Activated T-cell treated with anti-CD3 and anti-CD28 coated beads, Interleukin-2, amount 50 U/mL, for 48 hours (primary cell): ENCODE results near the gene AGPS.
"Not testable (repeated sequence)": the region's sequence is repeated elsewhere in the genome, so short reads cannot be mapped to it uniquely, and the experiment has no call there.

Experiments
- DNase-seq, 2 experiments: peaks; one replicate each; pipeline ENCODE4 v3.0.0-alpha.2; 2020

Gene AGPS

DNA sequence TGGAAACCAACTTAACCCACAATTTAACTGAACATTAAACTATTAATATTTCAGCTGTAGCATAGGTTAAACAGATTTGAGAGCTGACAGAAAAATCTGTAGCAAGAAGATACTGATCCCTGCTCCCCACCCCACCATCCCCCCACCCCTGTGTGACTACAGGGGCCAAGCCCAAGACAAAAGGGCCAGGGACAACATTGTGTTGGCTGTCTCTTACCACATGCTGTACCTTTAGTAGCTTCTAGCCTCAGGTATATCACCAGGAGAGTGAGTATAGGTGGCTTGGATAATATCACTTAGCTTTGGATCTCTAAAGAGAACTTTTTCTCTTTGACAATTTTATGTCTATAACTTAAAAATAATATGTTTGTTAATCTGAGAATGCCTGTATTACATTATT, 140.7 kb downstream of the AGPS start:
- no peak for DNase-seq

- no peak for DNase-seq
These were observed 142.4 kb downstream of the AGPS start for GRCh38 chr2:177535000-177535399.

DNA sequence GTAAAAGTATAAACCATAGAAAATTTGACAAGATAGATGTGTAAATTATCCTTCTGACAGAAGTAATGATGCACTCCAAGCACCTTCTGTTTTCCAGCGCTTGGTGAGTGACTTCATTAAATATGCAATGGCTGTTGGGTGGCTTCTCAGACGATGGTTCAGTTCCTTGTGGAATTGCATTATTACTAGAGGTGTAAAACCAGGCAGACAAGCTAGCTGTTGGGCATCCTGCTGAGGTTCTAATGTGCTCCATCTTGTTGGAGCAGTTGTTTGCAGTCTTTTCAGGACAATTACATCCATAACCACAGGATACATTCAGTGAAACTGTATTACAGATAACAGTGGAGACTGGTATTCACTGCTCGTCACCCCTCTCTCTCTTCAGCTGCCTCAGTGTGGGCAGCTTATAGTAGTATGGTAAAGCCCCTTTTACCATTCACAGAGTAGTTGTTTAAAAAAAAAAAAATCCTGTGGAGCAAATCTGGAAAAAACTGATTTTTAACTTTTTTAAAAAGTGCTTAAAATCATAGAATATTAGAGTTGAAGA, 143.5 kb downstream of the AGPS start:
- no peak for DNase-seq

DNA sequence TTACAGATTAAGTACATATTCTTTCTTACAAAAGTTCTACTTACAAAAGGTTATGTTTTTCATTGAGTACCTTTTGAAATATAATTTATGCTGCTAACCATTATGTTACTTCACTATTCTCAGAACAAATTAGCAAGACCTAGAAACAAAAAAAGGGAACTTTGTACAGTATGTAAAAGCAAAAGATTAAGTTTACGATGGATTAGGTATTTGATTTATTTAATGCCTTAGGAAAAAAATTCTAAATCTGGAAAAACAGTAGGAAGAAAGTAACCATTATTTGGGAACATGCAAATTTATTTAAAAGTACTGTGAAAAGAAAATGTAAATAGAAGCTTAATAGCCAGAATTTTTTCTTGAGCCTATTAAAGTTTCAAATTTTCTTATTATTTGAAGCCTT, 144.6 kb downstream of the AGPS start:
- no peak for DNase-seq

DNA sequence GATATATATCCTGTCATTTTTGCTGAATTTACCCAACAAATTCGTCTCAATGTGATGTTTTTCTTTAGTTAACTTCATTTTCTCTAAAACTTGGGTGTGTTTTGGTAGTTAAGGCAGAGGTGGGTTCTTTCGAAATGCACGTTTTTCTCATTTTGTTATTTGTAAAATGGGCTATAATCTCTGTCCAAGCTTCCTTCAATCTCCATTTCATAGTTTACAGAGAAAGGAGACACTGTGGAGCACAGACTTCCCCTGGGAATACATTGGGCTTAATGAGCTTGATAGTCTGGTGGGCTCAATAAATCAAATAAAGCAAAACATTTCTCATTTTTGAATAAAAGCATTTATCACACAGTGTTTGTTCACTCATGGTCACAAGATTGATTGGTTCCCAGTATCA, 145.1 kb downstream of the AGPS start:
- DNase-seq = no peak

DNA sequence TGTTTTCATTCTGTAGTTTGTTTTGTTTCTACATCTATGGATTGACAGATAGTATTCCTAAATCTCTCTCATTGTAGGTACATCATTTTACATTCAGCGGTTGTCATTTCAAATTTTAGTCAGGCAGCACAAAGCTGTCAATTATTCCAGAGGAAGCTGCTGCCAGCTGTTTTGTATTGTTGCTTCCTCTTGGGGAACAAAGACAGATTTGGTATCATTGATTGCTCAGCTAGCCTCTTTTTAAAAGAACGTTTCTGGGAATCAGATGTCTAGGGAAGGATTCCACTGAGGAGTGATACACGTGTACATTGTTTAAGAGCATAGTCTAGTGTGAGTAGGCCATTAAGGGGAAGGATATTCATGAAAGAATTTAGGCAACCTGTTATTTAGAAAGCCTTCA, 145.8 kb downstream of the AGPS start:
- DNase-seq = no peak

DNA sequence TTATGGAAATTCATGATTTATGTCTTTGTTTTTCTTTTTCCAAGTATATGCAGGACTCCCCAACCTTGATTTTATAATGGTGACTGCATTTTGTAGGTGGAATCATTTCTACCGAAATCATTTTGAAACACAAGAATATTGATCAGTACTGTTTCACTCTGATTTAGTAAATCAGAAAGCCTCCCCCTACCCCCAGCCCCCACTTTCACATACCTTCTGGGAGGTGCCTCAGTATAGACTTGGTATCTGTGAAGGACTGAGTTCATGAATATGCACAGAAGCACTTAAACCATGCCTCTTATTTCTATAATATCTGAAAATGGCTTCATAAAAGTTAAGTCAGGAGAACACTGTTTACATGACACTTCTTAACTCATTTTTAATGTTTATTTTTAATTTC, 147.7 kb downstream of the AGPS start:
- no peak for DNase-seq

GRCh38 chr2:177541258-177541991, 148.9 kb downstream of the AGPS start:
- no peak for DNase-seq

DNA sequence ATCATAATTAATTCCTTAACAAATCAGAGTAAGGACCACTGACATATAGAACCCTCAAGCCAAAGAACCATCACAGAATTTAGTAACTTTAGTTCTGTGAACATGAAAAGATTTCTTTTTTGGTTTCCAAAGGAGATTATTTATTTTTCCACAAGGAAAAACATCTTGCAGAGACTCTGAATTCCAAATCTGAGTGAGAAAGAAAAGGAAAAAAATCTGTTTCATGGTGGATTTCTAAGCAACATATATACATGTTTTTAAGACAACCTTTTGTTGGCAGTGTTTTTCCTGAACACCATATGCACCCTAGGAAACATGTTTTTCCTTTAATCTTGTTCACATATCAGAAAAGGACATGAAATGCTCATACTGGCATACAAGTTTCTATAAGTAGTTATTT, 149.8 kb downstream of the AGPS start:
- DNase-seq = no peak

DNA sequence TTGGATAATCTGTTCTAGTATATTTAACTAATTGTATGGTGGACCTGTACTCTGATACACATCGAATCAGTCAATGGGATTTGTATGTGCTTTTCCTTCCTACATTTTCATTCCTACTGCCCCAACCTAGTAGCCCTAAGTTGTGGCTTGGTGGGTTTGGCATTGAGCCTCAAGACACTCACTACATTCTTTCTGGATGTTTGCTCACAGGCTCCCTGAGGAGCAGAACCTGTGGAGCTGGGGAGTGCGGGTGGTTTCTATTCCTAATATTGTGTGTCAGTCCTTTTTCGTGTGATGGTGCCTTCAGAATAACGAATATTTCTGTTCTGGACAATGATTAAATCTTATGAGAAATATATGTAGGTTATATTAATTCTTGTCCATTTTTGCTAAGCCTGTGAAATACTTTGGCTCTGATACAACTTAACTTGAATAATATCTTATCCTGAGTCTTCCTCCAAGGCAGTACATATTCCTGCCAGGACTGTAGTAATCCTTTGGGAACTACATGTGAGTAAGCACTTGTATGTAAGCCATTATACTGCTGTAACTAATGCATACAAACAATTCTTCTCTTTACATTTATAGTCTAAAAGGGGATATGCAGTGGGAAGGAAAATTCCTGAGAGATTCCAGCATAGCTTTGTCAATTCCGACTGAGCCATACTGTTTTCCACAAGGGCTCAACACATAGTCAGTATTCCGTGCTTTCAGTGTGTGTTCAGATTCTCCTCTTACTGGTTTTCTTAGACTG, 150.6 kb downstream of the AGPS start:
- DNase-seq = no peak

- DNase-seq = no peak
These were observed 152.6 kb downstream of the AGPS start for GRCh38 chr2:177545143-177545542.

- no peak for DNase-seq
These were observed 153.5 kb downstream of the AGPS start for GRCh38 chr2:177545981-177546585.

DNA sequence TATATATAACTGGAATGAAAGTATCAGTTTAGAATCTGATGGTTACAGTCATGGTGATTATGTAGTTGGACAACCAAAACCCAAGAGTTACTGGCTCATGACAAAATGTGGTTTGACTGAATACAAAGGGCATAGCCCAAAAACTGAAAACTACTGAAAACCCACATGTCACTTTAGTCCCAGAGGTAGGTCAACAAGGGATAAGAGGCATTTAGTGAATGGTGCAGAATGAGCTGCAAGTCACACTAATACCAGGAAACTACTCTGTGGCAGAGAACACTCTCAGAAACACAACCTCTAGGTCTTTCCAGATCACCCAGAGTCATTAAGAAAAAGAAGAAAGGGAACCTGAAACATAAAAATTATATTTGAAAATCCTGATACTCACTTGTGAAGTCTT, 154.5 kb downstream of the AGPS start:
- DNase-seq = no peak

- DNase-seq = no peak
These were observed 155.2 kb downstream of the AGPS start for GRCh38 chr2:177547772-177548171.

GRCh38 chr2:177548636-177549035, 156.1 kb downstream of the AGPS start:
- no peak for DNase-seq

GRCh38 chr2:177549171-177549570, 156.6 kb downstream of the AGPS start:
- no peak for DNase-seq

DNA sequence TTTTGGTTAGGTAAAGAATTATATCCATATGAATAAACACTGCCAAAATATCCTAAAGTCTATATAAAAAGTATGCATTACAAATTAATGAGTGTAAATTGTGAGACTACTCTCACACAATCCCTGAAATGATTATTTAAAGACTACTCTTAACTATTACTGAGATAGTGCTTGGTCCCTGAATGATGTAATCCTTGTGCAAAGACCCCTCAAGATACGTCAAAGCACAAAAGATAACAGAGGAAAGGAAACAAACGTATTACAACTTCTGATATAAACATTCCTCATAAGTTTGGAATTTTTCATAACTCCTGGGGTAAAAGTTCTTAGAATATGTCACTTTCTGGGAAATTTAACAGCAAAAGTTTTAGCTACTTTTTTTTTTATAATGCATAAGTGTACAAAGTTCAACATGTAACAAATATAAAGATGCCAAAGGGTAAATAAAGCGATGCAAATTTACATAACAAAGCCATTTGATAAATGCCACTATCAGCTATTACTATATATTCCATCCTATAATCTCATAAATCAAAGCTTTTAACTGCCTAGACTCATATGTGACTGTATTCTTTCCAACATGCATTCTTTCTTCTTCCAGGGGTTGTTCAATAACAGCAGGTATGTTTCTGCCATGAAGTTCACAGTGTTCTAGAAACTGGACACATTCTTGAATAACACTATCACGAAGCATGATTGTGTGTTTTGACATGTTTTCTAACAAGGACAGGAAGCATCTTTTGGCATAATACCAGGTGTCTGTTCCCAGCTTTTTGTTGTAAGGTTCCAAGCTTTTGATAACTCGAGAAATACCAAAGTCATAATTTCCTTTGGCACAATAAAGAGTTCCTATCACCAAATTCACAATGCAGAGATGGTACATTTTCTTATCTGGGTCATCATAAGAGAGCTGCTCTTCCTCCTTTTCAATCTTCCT, 158.0 kb downstream of the AGPS start:
- DNase-seq = no peak

DNA sequence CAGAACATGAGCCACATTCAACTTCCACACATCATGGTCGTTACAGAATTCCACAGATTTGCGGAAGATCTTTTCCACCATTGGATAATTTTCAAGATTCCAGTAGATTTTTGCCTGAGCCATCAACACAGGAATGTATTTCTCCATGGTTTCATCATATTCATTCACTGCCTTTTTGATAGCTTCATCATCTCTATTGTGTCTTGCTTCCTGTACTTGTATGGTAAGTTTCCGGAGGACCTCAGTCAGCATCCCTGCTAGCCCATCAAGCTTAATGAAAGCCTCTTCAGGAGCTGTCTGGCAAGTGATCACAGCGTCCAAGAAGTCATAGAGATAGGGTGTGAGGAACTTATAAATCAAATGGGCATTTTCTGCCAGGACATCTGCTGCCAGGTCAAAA, 158.8 kb downstream of the AGPS start:
- DNase-seq = not testable (repeated sequence)

GRCh38 chr2:177551989-177552421, 159.4 kb downstream of the AGPS start:
- no peak for DNase-seq

- DNase-seq = peak; percentile 90
These were observed 160.0 kb downstream of the AGPS start for GRCh38 chr2:177552422-177553175.

DNA sequence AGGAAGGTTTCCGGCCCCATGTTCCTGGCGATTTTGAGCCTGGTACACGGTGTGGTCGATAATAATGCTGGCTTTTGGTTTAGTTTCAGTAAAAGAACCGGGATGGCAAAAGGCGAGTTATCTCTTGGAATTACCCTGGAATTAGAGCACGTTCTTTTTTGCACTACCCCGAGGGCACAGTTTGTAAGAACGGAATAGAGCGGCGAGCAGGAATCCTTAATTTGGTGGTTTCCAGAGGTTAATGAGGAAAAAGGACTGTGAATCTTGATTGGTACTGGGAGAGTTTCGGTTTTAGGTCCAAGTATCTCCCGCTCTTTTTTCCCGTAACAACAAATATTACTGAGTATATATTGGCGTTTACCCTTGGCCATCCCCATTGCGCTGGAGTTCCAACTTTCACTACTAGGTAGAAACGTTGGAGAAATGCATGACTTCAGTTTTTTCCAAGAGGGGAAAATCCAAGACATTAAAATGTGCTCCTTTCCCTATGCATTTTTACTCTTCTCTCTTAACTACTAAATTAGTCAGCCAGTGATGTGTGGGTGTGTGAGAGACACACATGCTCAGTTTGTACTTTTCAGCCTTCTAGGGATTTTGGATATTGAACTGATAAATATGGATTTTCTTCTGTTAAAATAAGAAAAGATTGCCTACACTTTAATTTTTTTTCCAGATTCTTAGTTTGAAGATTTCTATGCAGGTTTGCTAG, 160.8 kb downstream of the AGPS start:
- no peak for DNase-seq
